ENCODE measurements around the gene CD99. TPM values are rescaled to one million over a fixed set of nuclear protein-coding genes. Genes with fewer than 3 reads are reported as not detected.
"Not testable (repeated sequence)": the region's sequence is repeated elsewhere in the genome, so short reads cannot be mapped to it uniquely, and the experiment has no call there.

The CD99 gene
- total RNA-seq, 1 donor from 2014 or later = 344 TPM

DNA sequence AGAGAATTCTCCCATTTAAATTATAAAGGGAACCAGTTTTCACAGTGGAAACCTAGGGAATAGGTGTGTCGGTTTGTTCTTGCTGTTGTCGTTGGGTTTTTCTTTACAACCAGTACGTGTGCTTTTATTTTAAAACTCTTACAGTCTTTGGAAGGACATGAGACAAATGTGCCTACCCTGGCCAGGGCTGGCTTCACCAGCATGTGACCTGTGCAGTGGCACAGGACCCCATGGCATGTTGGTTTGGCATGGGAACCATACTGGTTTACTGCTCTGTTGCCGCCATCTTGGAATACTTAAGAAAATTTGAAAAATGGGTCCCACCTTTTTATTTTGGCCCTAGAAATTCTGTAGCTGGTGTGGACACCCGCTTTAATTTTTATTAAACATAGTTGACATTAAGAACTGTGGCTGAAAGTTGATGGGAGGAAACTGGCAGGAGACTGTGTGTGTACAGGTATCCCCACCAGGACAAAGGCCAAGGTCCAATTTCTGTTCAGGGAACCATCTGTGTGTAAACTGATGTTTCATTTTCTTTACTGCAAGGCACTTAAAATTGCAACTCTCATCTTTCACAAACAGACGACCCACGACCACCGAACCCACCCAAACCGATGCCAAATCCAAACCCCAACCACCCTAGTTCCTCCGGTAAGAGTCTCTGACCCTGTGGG, 28.8 kb downstream of the CD99 start:
- intact Hi-C loops (cut with micrococcal nuclease) = no loop called here

DNA sequence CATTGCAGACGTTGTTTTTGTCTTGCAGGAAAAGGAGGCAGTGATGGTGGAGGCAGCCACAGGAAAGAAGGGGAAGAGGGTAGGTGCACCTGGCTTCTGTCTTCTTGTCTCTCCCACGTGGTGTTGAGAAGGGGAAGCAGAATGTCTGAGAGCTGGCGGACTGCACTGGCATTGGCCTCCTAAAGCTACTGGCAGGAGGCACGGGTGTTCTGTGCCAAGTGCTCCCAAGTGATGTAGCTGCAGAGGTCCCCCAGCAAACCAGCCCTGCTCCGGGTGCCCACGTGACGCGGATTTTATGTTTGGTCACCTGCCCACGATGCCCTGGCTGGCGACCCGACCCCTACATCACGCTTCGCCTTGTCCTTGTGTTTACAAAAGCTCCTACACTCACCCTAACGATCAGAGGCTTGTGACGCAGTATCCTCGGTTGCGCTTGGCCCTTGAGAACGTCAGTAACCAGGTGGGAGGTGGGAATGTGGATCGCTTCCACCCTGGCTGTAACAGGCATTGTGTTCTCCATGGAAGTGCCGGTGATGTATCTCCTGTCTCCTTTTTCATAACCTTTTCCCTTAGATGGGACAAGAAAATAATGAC, 32.3 kb downstream of the CD99 start:
- intact Hi-C loops (cut with micrococcal nuclease) = no loop called here

DNA sequence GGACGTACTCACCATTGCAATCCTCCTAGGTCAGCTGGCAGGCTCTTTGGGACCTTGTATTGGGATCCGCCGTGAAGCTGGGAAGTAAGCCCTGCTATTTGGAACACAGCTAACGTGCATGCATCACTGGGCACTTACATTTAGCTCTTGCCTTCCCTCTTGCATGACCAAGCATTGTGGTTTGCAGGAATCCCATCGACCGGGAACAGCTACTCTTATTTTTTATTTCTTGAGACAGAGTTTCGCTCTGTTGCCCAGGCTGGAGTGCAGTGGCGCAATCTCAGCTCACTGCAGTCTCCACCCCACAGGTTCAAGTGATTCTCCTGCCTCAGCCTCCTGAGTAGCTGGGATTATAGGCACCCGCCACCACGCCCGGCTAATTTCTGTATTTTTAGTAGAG, 36.2 kb downstream of the CD99 start:
- intact Hi-C loops (cut with micrococcal nuclease) = loop anchor here (5.0 kb wide), 1 partner anchor 35 kb away; the partner anchor contains the start of gene CD99

DNA sequence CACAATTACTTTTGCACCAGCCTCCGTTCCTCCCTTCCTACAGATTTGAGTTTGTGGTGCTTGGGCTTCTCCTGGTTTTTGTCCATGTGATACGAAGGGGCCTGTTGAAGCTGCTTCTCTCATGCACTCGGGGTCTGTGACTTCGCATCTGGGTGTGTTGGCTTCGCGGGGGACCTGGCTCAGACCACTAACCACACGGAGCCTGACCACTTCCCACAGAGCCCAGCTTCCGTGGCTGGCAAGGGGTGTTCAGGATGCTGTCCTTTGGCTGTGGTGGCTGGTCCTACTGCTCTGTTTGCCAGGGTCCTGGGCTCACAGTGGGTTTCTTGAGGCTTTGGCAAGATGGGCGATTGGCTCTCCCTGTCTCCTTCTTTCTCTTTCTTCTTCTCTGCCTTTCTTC, 41.0 kb downstream of the CD99 start:
- intact Hi-C loops (cut with micrococcal nuclease) = no loop called here

DNA sequence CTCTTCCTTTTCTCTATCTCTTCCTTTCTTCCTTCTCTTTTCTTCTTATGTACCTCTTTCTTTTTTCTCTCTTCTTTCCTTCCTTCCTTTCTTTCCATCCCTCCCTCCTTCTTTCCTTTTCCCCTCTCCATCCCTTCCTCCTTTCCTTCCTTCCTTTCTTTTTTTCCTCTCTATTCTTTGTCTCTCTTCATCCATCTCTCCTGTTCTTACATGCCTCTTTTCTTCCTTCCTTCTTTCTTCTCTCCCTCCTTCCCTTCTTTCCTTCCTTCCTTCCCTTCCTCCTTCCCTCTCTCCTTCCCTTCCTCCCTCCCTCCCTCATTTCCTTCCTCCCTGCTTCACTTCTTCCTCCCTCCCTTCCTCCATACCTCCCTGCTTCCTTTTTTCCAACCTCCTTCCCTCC, 41.6 kb downstream of the CD99 start:
- intact Hi-C loops (cut with micrococcal nuclease) = no loop called here

DNA sequence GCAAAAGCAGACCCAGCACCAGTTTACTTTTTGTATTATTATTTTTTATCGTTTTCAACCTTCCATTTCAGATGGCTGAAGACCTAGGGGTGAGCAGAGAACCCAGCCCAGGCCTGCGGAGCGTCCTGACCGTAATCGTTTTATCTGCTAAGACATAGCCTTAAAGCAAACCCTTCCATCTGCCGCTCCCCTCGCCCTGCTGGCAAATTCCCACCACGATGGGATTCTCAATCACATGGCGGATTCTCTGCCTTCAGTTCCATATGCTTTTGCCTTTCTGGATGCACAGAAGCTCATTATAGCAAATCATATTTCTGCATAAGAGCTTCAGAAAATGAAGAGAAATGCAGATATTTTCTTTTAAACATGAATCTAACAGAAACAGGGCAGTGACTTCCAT, 42.2 kb downstream of the CD99 start:
- intact Hi-C loops (cut with micrococcal nuclease) = no loop called here

DNA sequence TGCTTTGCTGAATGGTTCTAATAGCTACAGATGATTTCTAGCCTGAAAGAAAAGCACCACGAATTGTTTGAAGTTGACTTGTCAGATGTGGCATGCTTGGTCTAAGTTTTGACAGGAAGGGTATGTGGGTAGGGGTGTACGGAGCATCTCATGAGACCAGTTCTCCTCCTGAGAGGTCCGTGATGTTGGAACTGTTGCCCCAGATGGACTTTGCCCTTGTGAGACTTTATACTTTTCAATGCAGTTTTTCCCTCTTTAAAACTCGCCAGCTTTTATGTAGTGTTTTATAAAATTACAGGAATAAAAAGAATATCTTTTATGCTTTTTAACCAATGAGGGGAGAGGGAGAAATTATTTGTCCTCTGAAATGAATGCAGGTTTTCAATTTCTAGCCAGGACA, 44.2 kb downstream of the CD99 start:
- intact Hi-C loops (cut with micrococcal nuclease) = no loop called here

DNA sequence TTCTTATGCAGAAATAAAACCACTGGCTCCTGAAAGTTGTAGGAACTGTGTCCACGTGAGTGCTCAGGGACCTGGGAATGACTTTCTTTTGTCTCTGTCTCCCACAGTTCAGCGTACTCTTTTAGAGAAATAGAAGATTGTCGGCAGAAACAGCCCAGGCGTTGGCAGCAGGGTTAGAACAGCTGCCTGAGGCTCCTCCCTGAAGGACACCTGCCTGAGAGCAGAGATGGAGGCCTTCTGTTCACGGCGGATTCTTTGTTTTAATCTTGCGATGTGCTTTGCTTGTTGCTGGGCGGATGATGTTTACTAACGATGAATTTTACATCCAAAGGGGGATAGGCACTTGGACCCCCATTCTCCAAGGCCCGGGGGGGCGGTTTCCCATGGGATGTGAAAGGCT, 49.6 kb downstream of the CD99 start:
- intact Hi-C loops (cut with micrococcal nuclease) = no loop called here

DNA sequence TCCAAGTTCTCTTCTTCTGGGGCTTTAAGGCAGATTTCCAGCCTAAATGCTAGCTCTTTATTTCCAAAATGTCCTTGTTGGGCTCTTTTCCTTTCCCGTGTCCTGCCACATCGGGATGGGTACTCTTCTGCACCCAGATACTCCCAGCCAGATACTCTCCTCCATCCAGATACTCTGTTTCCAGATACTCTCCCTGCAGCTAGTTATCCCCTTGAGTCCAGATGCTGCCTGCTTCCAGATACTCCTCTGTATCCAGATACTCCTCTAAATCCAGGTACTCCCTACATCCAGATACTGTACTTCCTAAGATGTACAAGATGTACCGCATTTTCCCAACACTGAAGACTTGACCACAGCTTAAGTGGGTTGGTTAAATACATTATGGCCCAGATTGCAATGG, 50.3 kb downstream of the CD99 start:
- intact Hi-C loops (cut with micrococcal nuclease) = no loop called here

DNA sequence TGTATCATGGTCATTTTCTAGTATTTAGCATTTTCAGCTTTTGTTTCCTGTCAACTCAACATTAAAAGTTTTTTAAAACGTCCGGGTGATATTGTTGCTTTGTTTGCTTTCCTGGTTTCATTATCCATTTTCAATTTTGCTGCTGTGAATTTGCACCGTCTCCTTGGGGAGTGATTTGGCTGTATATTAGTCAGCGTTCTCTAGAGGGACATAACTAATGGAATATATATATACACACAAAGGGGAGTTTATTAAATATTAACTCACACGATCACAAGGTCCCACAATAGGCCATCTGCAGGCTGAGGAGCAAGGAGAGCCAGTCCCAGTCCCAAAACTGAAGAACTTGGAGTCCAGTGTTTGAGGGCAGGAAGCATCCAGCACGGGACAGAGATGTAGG, 55.2 kb downstream of the CD99 start:
- intact Hi-C loops (cut with micrococcal nuclease) = not testable (repeated sequence)

DNA sequence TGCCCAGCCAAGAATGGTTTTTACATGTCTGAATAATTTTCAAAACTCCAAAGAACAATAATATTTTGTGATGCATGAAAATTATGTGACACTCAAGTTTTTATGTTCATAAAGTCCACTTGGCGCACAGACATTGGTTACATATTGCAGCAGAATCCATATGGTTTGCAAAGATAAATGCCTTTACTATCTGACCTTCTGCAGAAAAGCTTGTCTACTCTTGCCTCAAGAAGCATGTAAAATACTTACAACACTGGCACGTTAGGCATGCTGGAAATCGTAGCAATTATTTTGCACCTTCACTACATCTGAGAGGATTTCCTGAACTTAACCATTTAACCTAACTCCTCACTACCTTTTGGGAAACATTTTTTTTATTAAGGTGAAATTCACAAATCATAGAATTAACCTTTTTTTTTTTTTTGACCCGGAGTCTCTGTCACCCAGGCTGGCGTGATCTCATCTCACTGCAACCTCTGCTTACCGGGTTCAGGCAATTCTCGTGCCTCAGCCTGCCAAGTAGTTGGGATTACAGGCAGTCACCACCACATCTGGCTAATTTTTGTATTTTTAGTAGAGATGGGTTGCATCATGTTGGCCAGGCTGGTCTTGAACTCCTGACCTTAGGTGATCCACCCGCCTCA, 57.2 kb downstream of the CD99 start:
- intact Hi-C loops (cut with micrococcal nuclease) = no loop called here

DNA sequence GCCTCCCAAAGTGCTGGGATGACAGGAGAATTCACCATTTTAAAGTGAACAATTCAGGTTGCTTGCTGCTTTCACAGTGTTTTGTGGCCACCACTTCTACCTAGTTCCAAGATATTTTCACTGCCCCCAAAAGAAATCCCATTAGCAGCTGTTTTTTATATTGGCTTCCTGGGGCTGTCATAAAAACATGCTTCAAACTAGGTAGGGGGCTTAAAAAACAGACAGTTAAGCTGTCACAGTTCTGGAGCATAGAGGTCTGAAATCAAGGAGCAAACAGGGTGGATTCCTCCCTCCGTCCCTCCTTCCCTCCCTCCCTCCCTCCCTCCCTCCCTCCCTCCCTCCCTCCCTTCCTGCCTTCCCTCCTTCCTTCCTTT, 57.7 kb downstream of the CD99 start:
- intact Hi-C loops (cut with micrococcal nuclease) = no loop called here

DNA sequence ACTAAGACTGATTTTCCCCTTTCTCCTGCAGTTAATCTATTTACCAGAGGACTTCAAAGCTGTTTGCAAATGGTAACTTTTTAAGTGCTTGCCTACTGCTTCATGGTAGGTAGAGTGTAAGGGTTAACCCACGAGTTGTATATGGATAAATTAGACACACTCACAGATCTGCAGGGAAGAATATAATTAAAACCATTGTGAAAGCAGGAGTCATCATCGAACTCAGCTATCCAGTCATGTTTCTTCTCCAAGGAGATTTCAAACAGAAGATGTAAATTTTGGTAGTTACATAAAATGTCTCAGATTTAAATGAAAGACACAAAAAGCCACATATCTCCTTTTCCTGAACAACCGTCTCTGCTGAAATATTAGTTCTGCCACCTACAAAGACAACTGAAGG, 60.2 kb downstream of the CD99 start:
- intact Hi-C loops (cut with micrococcal nuclease) = no loop called here

DNA sequence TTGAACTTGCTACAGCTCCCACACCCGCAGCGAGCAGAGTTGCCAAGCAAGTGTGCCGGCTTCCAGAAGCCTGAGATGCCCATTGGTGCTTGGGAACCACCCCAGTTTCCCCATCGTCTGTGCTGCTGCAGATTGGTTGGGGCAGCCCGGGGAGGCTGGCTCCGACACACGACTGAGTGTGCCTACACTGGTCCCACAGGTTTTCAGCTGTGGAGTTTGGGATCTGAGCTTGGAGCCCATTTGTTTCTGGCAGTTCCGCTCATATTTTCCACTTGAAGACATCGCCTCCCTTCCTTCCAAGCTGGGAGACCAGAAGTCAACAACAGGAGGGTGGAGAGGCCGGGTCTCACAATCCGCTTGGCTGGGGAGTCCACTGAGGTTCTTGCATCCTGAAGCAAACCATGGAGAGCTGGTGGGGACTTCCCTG, 60.8 kb downstream of the CD99 start, which contains the start of gene XG:
Gene XG, plus strand, starts transcription at position 167 of the 427 bp plus-strand sequence. Its CDS starts 235 bp downstream, at position 402.
- intact Hi-C loops (cut with micrococcal nuclease) = not testable (repeated sequence)

DNA sequence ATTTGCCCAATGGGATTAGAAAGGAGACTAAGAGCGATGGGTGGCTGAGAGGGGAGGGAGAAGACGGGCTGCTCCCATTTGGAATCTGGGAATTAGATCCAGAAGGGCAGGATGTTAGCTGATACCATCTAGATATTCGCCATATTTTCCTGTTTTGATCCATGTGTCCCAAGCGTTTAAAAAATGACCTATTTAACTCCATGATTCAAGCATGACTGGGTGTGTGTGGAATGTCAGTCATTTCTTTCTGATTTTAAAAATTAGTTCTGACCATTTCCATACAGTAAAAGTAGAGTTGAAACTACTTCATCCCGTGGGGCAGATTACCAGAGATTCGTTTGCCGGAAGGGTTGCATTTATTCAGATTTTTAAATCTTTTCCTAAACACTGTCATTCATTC, 61.3 kb downstream of the CD99 start:
- intact Hi-C loops (cut with micrococcal nuclease) = not testable (repeated sequence)

DNA sequence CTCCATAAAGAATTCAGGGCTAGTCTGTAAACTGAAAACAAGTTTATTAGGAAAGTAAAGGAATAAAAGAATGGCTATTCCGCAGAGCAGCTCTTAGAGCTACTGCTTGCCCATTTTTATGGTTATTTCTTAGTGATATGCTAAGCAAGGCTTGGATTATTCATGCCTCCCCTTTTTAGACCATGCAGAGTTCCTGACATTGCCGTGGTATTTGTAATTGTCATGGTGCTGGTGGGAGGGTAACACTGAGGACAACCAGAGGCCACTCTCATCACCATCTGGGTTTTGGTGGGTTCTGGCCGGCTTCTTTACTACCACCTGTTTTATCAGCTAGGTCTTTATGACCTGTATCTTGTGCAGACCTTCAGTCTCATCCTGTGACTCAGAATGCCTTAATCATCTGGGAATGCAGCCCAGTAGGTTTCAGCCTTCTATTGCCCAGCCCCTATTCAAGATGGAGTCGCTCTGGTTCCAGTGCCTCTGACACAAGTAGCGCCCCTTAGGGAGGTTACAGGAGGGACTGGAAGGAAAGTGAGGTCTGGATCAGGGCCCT, 64.1 kb downstream of the CD99 start:
- intact Hi-C loops (cut with micrococcal nuclease) = not testable (repeated sequence)

DNA sequence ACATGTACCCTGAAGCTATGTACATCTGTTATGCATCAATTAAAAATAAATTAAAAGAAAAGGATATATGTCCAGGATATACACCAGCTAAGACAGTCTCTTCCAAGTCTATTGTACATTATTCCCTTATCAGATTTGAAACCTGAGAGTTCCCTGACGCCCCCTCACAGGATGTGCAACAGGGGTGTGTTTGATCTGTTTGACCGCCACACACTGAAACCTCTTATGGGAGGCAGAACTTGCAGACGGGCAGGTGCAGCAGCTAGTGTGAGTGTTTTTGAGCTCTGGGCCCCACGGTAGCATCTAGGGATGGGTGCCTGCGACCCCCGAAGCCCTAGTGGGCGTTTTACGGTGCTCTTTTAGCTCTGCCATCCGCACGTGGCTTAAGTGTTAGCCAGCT, 65.5 kb downstream of the CD99 start:
- intact Hi-C loops (cut with micrococcal nuclease) = no loop called here

DNA sequence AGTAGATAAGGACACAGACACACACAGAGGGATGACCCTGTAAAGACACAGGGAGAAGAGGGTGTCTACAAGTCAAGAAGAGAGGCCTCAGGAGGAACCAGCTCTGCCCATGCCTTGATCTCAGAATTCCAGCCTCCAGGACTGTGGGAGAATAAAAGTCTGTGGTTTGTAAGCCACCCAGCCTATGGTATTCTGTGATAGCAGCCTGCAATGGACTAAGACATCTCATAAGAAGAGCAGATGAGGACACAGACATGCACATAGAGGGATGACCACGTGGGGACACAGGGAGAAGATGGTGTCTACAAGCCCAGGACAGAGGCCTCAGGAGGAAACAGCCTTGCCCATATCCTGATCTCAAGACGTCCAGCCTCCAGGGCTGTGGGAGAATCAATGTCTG, 70.2 kb downstream of the CD99 start:
- intact Hi-C loops (cut with micrococcal nuclease) = no loop called here

DNA sequence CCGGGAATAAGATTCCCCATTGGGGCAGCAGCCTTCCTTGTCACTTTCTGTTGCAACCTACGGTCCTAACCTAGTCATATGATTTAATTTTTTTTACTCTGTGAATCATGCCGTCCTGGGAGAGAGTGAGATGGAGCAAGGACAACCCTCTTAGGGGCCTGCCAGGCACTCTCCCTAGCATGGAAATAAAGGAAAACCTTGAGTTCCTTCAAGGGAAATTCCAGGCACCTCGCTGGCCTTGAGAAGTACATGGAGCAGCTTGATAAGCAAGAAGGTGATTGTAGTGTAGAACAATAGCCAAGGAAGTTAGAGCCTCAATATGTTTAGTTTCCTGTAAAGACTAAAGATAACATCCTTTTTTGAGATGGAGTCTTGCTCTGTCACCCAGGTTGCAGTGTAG, 71.6 kb downstream of the CD99 start:
- intact Hi-C loops (cut with micrococcal nuclease) = not testable (repeated sequence)

DNA sequence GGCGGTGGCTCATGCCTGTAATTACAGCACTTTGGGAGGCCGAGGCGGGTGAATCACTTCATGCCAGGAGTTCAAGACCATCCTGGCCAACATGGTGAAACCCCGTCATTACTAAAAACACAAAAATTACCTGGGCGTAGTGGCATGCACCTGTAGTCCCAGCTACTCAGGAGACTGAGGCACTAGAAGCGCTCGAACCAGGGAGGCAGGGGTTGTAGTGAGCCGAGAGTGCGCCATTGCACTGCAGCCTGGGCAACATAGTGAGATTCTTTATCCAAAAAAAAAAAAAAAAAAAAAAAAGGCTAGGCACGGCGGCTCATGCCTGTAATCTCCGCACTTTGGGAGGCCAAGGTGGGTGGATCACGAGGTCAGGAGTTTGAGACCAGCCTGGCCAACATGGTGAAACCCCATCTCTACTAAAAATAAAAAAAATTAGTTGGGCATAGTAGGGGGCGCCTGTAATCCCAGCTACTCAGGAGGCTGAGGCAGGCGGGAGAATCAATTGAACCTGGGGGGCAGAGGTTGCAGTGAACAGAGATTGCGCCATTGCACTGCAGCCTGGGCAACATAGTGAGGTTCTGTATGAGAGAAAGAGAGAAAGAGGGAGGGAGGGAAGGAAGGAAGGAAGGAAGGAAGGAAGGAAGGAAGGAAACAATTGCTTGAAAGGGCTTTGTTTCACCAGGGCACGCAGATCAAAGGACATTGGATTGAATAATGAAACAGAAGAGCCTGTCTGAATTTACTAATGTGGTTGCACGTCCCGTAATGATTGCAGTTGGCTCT, 73.9 kb downstream of the CD99 start:
- intact Hi-C loops (cut with micrococcal nuclease) = not testable (repeated sequence)

DNA sequence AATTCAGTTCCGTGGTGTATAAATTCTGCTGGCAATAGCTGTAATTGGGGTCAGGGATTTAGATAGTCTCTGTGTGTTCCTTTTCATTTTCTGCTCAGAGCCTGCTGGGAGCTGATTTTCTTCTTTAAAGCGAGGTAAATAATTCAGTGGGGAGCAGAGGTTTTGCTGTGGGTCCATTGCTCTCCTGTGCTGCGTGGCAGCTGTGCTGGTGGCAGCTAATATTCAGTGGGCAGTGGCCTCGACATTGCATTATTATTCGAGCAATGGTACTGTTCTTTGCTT, 74.4 kb downstream of the CD99 start:
- intact Hi-C loops (cut with micrococcal nuclease) = no loop called here

DNA sequence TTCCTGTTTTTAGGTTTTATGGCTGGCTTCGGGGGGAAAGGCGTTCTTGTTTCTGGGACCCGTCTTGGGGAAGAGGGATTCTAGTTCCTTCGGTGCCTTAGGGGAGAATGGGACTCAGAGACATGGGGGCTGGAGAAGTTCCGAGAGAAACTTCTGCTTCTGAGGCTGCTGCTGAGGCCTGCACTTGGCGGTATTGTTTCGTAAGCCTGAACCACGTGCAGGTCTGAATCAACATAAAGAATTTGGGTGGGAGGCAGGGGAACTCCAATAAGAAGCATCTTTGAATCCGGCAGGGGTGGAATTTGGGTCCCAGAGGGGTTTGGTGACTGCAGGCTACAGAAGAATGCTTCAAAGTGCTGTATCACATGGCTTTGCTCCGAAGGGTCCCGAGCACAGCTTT, 75.8 kb downstream of the CD99 start:
- intact Hi-C loops (cut with micrococcal nuclease) = no loop called here

Data from T-helper 1 cell treated with Interleukin-12 subunit alpha and Interleukin-12 subunit beta and Interleukin-4 antibody, amounts not matched to agents 30 ng/mL and 1 ng/mL, for 36 hours (primary cell).